Measurements from ENCODE around the gene PDCD11.

The PDCD11 gene

DNA sequence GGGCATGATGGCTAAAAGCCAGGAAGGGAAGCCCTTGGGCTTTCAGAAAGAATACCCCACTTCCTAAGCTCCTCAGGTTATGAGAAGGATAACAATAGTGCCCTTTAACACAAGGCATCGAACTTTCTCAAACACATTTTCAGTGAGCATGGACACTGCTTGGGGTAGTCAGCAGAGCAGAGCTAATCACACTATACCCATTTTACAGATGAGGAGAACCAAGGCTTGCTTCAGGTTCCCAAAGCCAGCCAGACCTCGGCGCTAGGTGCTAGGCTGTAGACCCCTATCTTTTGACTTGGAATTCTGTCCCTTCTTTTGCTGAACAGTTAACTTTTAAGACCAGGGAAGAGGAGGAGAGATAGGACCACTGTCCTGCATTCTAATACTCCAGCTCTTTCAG, 98.9 kb downstream of the PDCD11 start:
- no peak for DNase-seq (ENCODE audit: low read depth)
- H3K4me3 ChIP-seq (replicated peaks; ENCODE audit: low read depth, low read length), result no peak overlapping the region
- TF ChIP-seq, protein P1, sequence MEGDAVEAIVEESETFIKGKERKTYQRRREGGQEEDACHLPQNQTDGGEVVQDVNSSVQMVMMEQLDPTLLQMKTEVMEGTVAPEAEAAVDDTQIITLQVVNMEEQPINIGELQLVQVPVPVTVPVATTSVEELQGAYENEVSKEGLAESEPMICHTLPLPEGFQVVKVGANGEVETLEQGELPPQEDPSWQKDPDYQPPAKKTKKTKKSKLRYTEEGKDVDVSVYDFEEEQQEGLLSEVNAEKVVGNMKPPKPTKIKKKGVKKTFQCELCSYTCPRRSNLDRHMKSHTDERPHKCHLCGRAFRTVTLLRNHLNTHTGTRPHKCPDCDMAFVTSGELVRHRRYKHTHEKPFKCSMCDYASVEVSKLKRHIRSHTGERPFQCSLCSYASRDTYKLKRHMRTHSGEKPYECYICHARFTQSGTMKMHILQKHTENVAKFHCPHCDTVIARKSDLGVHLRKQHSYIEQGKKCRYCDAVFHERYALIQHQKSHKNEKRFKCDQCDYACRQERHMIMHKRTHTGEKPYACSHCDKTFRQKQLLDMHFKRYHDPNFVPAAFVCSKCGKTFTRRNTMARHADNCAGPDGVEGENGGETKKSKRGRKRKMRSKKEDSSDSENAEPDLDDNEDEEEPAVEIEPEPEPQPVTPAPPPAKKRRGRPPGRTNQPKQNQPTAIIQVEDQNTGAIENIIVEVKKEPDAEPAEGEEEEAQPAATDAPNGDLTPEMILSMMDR (IDR thresholded peaks at IDR 0.05; ENCODE audit: low read length, missing control alignments), result no peak
